Left ventricle myocardium inferior (tissue), 1 donor: ENCODE measurements around the gene TBC1D16. TPM values are rescaled to one million over a fixed set of nuclear protein-coding genes. Genes with fewer than 3 reads are reported as not detected.

ENCODE experiments used
- DNase-seq: peaks from one replicate; pipeline ENCODE4 v3.0.0-alpha.2; 2020
- H3K27ac ChIP-seq: fragments of 200-600 bp; replicated peaks from 2 replicates; pipeline ENCODE4 v1.8.0; 2021
- H3K27me3 ChIP-seq: fragments of 200-600 bp; 2 replicates; pipeline ENCODE4 v1.8.0; 2021; ENCODE audit warnings: low read depth
- H3K36me3 ChIP-seq: fragments of 200-600 bp; 2 replicates; pipeline ENCODE4 v1.8.0; 2021
- H3K4me1 ChIP-seq: fragments of 200-600 bp; 2 replicates; pipeline ENCODE4 v1.8.0; 2021
- H3K4me3 ChIP-seq: fragments of 200-600 bp; 2 replicates; pipeline ENCODE4 v1.8.0; 2021; ENCODE audit warnings: mild to moderate bottlenecking, moderate library complexity
- H3K9me3 ChIP-seq: fragments of 200-600 bp; replicated peaks from 2 replicates; pipeline ENCODE4 v1.8.0; 2021
- intact Hi-C: fragments of 100-400 bp; cut with micrococcal nuclease; formaldehyde crosslinking; loops from one replicate; pipeline ENCODE4 v1.11.0; 2022
- total RNA-seq: library from RNA; stranded (reverse); fragmentation: NEBNext Ultra II Directional; extraction: Animal tissue kit (Norgen Biotek cat#: 25700); gene quantifications from one replicate; pipeline ENCODE4 v1.2.1, GENCODE V29; 2021
- TF ChIP-seq, protein P1 (sequence below): fragments of 200-600 bp; IDR thresholded peaks from 2 replicates; pipeline ENCODE4 v1.8.0; 2021; ENCODE audit warnings: antibody characterized with exemption, mild to moderate bottlenecking, borderline replicate concordance
- donor health status: DM: no; HTN: yes; CAD: no; lungs with severe emphysema.

TBC1D16 gene
- total RNA-seq, 1 donor from 2014 or later, result 15.9 TPM

DNA sequence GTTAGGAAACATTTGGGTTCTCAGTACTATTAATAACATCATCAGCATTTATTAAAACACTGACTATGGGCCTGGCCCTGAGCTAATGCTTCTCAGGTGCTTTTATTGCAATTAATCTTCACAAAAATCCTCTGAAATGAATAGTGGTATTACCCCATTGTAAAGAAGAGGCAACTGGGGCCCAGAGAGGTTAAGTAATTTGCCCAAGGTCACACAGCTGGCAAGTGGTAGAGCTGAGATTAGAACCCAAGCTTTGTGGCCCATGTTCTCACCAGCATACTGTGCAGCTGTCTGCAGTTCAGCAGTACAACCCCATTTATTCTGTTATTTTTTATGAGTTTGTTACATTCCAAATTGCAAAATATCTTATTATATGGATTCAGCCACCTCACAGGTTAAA is 82.3 kb downstream of the TBC1D16 start:
- Histone ChIP-seq H3K4me3 (no peak overlapping the region), H3K4me1 (peaks cover 23% of the 10 kb centered on the region), H3K36me3 (peaks cover 20% of the 10 kb centered on the region), H3K27ac (no peak overlapping the region), H3K27me3 (no peaks in the 10 kb centered on the region), H3K9me3 (no peaks in the 10 kb centered on the region)
- TF ChIP-seq, protein P1, sequence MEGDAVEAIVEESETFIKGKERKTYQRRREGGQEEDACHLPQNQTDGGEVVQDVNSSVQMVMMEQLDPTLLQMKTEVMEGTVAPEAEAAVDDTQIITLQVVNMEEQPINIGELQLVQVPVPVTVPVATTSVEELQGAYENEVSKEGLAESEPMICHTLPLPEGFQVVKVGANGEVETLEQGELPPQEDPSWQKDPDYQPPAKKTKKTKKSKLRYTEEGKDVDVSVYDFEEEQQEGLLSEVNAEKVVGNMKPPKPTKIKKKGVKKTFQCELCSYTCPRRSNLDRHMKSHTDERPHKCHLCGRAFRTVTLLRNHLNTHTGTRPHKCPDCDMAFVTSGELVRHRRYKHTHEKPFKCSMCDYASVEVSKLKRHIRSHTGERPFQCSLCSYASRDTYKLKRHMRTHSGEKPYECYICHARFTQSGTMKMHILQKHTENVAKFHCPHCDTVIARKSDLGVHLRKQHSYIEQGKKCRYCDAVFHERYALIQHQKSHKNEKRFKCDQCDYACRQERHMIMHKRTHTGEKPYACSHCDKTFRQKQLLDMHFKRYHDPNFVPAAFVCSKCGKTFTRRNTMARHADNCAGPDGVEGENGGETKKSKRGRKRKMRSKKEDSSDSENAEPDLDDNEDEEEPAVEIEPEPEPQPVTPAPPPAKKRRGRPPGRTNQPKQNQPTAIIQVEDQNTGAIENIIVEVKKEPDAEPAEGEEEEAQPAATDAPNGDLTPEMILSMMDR, result no peak
- DNase-seq, result no peak
- intact Hi-C loops, result no loop called here

DNA sequence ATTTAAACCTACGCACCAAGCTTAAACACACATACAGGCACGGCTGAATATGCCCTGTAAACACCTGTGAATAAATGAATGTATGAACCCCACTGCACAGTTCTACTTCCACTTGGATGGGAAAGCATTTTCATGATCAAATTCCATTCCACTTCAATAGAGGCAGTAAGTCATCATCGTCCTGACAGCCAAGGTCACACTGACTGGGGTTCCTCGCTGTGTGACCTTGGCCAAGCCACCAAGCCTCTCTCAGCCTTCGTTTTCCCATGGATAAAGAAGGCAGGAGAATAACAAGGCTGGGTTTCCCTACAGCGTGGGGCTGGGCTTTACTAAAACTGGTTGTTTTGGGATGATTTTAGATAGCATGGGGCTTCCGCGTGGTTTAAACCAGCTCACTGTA is 82.8 kb downstream of the TBC1D16 start:
- Histone ChIP-seq H3K36me3 (peaks cover 21% of the 10 kb centered on the region), H3K9me3 (no peaks in the 10 kb centered on the region), H3K27ac (no peak overlapping the region), H3K4me1 (peaks cover 23% of the 10 kb centered on the region), H3K27me3 (no peaks in the 10 kb centered on the region), H3K4me3 (no peak overlapping the region)
- intact Hi-C loops, result no loop called here
- DNase-seq, result peak; percentile 2
- TF ChIP-seq, protein P1, result no peak

DNA sequence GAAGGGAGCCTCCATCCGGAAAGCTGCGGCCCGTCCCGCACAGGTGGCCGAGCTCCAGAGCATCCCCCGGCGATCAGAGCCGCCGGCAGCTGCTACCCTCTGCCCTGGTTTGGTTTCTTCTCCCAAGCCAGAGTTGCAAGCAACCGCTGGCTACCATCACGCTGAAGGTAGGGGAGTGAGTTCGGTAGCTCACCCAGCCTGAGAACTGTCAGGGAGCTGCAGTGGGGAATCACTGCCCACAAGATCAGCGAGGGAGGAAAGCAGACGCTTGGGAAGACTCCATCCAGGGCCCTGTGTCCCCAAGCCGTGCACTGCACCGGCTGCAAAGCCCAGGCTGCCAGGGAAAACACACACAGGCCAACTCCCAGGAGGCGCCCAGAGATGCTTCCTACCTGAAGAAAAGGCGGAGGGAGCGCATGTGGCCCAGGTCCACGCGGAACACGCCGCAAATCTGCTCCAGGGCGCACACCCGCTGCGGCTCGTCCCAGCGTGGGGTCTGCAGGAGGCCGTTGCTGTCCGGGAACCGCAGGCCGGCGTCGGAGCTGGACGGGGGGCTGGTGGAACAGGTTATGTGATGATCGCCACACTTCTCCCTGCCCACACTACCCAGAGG is 83.3 kb downstream of the TBC1D16 start:
- Histone ChIP-seq H3K4me3 (peak overlapping the region; percentile 46), H3K9me3 (no peaks in the 10 kb centered on the region), H3K36me3 (peaks cover 23% of the 10 kb centered on the region), H3K27me3 (no peaks in the 10 kb centered on the region), H3K4me1 (peaks cover 23% of the 10 kb centered on the region), H3K27ac (peak overlapping the region; percentile 65)
- intact Hi-C loops, result no loop called here
- TF ChIP-seq, protein P1, result no peak
- DNase-seq, result peak; percentile 11

DNA sequence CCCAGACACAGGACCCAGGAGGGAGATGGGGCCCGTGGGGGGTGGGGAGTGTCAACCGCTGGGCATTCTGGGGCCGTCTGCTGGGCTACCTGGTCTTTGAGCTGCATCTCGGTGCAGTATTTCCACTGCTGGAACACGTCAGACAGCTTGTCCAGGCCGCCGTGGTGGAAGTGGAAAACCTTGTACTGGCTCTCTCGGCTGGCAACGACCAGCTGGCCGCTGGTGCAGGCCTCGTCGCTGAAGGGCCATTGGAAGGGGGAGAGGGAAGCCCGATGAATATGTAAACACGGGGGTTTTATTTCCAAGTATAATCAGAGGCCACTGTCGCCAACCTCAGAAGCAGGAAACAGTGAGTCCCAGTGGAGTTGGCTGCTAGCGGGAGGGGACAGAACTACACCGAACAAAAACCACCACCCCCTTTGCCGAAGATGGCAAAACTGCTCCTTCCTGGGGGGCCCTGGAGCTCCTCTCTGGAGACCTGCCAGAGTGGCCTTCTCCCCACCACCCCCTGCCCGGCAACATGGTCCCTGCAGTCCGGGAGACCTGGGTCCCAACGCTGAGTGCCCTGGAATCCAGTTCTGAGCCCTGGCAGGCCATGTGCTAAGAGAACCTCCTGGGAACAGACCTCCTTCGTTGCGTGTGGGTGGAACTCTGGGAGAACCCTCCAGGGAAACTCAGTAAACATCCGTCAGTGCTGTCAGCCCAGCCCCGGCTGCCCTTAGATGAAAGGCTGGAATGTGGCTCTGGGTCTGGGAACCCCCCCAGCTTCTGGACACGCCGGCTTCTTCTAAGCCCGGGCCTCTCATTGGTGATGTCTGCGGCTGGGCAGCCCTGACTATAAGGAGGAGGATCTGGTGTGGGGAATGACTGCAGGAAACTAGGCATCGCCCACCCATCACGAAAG is 84.1 kb downstream of the TBC1D16 start:
- H3K4me3 ChIP-seq, result peak overlapping the region; percentile 46
- TF ChIP-seq, protein P1, result peak; percentile 18
- intact Hi-C loops, result no loop called here

DNA sequence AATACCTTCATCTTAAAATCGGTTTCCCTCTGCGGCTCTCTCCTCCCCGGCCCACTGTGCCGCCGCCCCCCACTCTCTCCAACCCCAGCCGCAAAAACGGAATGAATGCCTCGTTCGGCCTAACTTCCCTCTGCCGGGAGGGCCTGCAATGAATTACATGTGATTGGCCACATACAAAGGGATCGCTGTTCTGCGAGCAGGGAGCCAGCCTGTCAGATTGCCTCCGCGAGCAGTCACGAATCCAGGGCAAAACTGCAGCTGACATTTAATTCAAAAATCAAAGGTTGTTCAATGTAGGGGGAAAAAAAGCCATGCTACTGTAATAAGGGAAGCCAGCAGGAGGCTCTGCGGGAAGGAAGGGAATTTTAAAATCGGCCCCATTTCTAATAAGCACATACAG is 84.9 kb downstream of the TBC1D16 start:
- no peaks in the 10 kb centered on the region for H3K9me3 ChIP-seq
- TF ChIP-seq, protein P1, result no peak
- H3K4me3 ChIP-seq, result peak overlapping the region; percentile 46
- peaks cover 27% of the 10 kb centered on the region for H3K36me3 ChIP-seq
- H3K4me1 ChIP-seq, result peaks cover 23% of the 10 kb centered on the region
- DNase-seq, result no peak
- peak overlapping the region; percentile 65 for H3K27ac ChIP-seq
- intact Hi-C loops, result no loop called here
- H3K27me3 ChIP-seq, result no peaks in the 10 kb centered on the region

More for the DNA sequence above, 84.1 kb downstream of the TBC1D16 start:
- Histone ChIP-seq H3K36me3 (peaks cover 27% of the 10 kb centered on the region), H3K4me1 (peaks cover 23% of the 10 kb centered on the region), H3K27me3 (no peaks in the 10 kb centered on the region), H3K9me3 (no peaks in the 10 kb centered on the region), H3K27ac (peak overlapping the region; percentile 65)
- DNase-seq, result peak; percentile 42
